Breast epithelium (tissue), 4 donors: Measurements from ENCODE around the gene STX16. TPM values are rescaled to one million over a fixed set of nuclear protein-coding genes. Genes with fewer than 3 reads are reported as not detected.

Experiments used
- DNase-seq, 2 donors: peaks; one replicate each; pipeline ENCODE4 v3.0.0-alpha.2; 2019; ENCODE audit warnings: low spot score in 2 of 2
- H3K27ac ChIP-seq, 2 donors: fragments of 200-600 bp; sonication (generic) in 1 of 2; one replicate each; pipeline ENCODE4 v1.5.1; 2016 to 2019; ENCODE audit warnings: mild to moderate bottlenecking in 1 of 2
- H3K27me3 ChIP-seq, 2 donors: fragments of 200-600 bp; sonication (generic) in 1 of 2; one replicate each; pipeline versions ENCODE4 v1.5.1 to v1.6.0; 2017 to 2019; ENCODE audit warnings: control low read depth in 1 of 2, mild to moderate bottlenecking in 1 of 2
- H3K36me3 ChIP-seq: fragments of 200-600 bp; one replicate; pipeline ENCODE4 v1.5.1; 2019
- H3K4me1 ChIP-seq, 2 donors: fragments of 200-600 bp; sonication (generic); one replicate each; pipeline ENCODE4 v1.5.1; 2016 to 2019; ENCODE audit warnings: control low read depth in 1 of 2
- H3K4me3 ChIP-seq, 3 donors: fragments of 200-600 bp; sonication (generic); 1 replicate in 2 of 3; 2 replicates in 1 of 3; pipeline ENCODE4 v1.5.1; 2016 to 2019; ENCODE audit warnings: mild to moderate bottlenecking in 3 of 3, moderate library complexity in 2 of 3
- H3K9me3 ChIP-seq, 2 donors: fragments of 200-600 bp; sonication (generic) in 1 of 2; one replicate each; pipeline ENCODE4 v1.5.1; 2016 to 2019; ENCODE audit warnings: control low read depth in 1 of 2
- CTCF ChIP-seq, 3 donors: fragments of 450-650 bp; IDR thresholded peaks; one replicate each; pipeline ENCODE4 v1.5.1; 2016 to 2017; ENCODE audit warnings: antibody characterized with exemption in 3 of 3, mild to moderate bottlenecking in 3 of 3, moderate library complexity in 3 of 3
- POLR2A ChIP-seq: fragments of 450-650 bp; IDR thresholded peaks from one replicate; pipeline ENCODE4 v1.6.1; 2016; ENCODE audit warnings: antibody characterized with exemption, mild to moderate bottlenecking, moderate library complexity
- POLR2AphosphoS5 ChIP-seq, 3 donors: sonication (generic); formaldehyde crosslinking; IDR thresholded peaks; one replicate each; pipeline ENCODE4 v1.6.1; 2017; ENCODE audit warnings: antibody characterized with exemption in 3 of 3
- intact Hi-C: fragments of 100-400 bp; cut with DNase I; formaldehyde crosslinking; loops from one replicate; pipeline ENCODE4 v1.15.1; 2023; ENCODE audit warnings: low total_unique reads
- total RNA-seq, 3 donors: library from RNA; depleted of rRNA; stranded (reverse); fragments of >200 nt; gene quantifications; one replicate each; pipeline ENCODE4 v1.1.0, GENCODE V29; 2016

The STX16 gene
- total RNA-seq, 3 donors from 2014 or later = 54.4 to 76.5 (median 74.4) TPM

GRCh38 chr20:58701431-58702160, 50.5 kb downstream of the STX16 start:
- DNase-seq = no peak
- intact Hi-C loops = no loop called here
- Histone ChIP-seq H3K36me3 (peaks cover 6% of the 10 kb centered on the region), H3K9me3 (no peaks in the 10 kb centered on the region), H3K4me1 (no peaks in the 10 kb centered on the region), H3K27ac (no peak overlapping the region), H3K4me3 (no peak overlapping the region), H3K27me3 (no peaks in the 10 kb centered on the region)
- TF ChIP-seq POLR2A (no peak), POLR2AphosphoS5 (IDR thresholded peaks at IDR 0.05) (no peak), CTCF (IDR thresholded peaks at IDR 0.05) (no peak)

- no peaks in the 10 kb centered on the region for H3K4me1 ChIP-seq
- H3K36me3 ChIP-seq = peaks cover 6% of the 10 kb centered on the region
- no peak overlapping the region for H3K27ac ChIP-seq
- intact Hi-C loops = no loop called here
- no peaks in the 10 kb centered on the region for H3K9me3 ChIP-seq
- DNase-seq = no peak
- TF ChIP-seq POLR2A (no peak), CTCF (IDR thresholded peaks at IDR 0.05) (no peak), POLR2AphosphoS5 (IDR thresholded peaks at IDR 0.05) (no peak)
- H3K4me3 ChIP-seq = no peak overlapping the region
- H3K27me3 ChIP-seq = no peaks in the 10 kb centered on the region
Observed at GRCh38 chr20:58702161-58702510, 51.1 kb downstream of the STX16 start.

DNA sequence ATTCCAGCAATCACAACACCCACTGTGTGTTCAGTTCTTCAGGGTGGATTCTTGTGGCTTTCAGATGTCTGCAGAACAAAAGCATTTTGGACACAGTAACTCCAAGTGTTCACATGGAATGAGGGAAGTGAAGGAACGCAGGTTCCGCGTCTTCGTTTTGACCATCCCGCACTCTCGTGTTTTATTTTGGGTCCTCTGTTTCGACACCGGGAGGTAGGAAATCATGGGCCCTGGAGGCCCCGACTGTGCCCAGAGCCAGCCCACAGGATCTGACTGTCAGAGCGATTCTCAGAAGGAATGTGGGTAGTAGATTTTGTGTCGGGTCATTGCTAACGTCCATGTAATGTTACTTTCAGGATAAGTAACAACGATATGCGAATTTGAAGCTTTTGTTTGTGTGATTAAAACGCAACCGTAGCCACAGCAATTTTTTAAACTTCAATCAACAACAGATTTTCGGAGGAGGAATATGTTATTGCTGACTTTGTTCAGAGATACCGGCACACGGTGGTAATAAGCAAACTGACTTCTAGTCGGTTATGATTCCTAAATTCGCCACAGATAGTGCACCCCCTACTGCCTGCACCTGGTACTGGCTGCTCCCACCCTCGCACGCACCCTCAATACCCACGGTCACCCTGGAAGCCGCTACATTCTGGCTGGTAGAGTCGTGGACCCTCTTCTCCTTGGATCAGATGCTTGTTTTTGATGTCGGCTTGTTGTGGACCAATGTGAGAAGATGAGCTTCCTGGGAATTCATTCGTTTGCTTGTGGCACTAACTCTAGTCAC, 52.0 kb downstream of the STX16 start:
- no peak for TF ChIP-seq CTCF (IDR thresholded peaks at IDR 0.05)
- no peak for TF ChIP-seq POLR2AphosphoS5 (IDR thresholded peaks at IDR 0.05)
- TF ChIP-seq POLR2A = no peak
- Histone ChIP-seq H3K4me1 (no peaks in the 10 kb centered on the region), H3K9me3 (no peaks in the 10 kb centered on the region), H3K36me3 (peaks cover 6% of the 10 kb centered on the region), H3K27ac (no peak overlapping the region), H3K4me3 (no peak overlapping the region), H3K27me3 (no peaks in the 10 kb centered on the region)
- intact Hi-C loops = no loop called here
- no peak for DNase-seq

DNA sequence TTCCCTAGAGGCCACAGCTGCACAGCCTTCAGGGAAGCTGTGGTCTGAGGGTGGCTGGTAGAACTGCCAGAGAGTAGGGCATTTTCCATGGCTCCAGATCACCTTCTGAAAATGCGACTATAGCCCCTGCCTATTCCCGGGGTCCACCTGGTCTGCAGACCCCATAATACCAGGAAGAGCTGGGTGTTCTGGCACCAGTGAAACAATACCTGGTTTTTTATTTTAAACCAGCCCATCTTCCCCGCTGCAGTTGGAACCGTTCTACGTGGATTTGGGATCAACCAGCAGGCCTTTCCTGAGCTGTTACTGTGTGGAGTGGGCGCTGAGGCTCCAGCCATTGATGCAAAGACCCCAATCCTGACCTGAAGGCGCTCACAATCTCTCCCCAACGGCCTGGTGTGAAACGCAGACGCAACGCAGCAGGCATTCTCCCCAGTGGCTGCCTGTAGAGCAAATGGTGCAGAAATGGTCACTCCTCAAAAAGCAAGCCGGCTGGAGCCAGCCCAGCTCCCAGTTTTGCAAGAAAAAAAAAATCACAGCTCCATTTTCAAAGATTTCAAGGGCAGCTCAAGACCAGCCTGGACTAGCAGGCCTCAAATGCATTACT, 52.8 kb downstream of the STX16 start:
- Histone ChIP-seq H3K4me1 (no peaks in the 10 kb centered on the region), H3K4me3 (no peak overlapping the region), H3K9me3 (no peaks in the 10 kb centered on the region), H3K36me3 (peaks cover 6% of the 10 kb centered on the region), H3K27ac (no peak overlapping the region), H3K27me3 (no peaks in the 10 kb centered on the region)
- DNase-seq = no peak
- TF ChIP-seq CTCF (IDR thresholded peaks at IDR 0.05) = no peak
- intact Hi-C loops = no loop called here
